UCSD-AML1 (cell line): ENCODE data around the gene PSMG3.

Experiments
- DNase-seq: peaks from one replicate; lab custom pipeline; 2025; ENCODE audit not compliant: unreplicated experiment; lab: John Stamatoyannopoulos, UW

The PSMG3 gene

GRCh38 chr7:1559626-1560590, 9.9 kb downstream of the PSMG3 start:
- DNase-seq, result no peak

DNA sequence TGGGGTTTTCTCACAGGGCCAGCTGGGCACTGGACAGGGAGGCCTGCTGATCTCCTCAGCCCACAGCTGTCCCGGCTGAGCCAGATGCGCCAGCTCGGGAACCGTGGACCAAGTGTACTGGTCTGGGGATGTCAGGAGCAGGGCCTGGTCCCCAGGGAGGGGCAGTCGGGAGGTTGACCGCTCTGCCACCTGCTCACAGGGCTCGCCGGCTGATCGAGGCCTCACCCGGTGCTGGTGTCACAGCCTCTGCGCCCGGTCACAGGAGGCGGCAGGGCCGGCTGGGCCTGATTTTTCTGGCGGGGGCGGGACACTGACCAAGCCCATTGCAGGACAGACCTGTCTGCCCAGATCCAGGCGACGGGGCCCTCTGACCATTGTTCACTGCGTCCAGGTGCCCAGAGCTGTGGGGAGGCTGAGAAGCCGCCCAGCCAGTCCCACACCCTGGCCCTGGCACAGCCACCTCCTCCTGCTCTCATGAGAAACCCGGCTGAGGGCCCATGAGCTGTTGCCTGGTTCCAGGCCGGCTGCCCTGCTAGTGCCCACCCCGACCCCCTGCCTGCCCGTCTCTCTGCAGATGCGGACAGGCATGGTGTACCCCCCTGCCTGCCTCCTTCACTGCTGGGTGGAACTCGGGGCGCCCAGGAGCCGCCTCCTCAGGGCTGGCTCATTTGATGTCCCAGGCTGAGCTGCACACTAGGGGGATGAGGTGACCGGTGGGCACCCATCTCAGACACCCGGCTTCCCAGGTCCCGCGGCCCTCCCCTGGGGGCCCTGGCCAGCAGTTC, 10.8 kb downstream of the PSMG3 start:
- DNase-seq, result no peak

DNA sequence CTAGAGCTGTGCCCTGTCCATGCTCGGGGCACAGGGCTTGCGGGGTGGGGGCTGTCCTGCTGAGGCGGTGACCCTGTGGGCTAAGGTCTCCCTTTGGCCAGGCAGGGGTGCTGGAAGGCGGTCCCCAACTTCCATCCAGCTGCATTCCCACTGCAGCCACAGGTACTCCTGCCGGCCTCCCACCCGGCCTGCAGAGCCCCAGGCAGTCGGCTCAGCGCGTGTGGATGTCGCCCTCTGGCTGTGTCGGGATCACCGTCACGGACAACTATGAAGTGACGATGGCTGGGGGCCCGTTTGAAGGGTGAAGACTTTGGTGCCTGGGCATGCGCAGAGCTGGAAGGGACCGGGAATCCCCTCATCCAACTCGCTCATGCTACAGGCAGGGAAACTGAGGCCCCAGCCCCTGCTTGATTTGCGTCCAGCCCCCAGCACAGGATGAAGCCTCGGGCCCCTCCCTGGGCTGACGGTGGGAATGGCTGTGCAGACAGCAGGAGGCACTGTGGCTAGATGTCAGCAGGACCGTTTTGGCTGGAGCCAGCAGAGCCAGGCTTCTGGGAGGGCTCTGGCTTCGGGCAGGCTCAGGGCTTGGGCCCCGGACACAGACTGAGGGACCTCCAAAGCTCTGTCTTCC, 11.5 kb downstream of the PSMG3 start:
- no peak for DNase-seq

- no peak for DNase-seq
These were observed 12.1 kb downstream of the PSMG3 start for GRCh38 chr7:1557771-1558170.

DNA sequence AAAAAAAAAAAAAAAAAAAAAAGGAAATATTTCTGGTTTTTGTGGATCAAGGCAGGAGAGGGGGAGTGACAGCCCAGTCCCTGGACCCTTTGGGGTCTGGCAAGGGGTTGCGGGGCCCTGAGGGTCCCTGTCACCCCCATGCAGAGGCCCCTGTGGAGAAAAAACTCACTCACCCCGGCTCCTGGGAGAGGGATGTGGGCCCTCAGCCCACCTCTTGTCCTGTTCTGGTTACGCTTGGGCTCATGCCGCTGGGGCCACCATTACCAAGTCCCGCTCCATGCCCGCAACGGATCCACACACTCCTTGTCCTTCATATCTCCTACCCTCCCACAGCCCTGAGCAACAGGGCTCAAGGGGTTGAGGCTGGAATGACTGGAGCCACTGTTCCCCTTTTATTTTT, 12.8 kb downstream of the PSMG3 start:
- no peak for DNase-seq

DNA sequence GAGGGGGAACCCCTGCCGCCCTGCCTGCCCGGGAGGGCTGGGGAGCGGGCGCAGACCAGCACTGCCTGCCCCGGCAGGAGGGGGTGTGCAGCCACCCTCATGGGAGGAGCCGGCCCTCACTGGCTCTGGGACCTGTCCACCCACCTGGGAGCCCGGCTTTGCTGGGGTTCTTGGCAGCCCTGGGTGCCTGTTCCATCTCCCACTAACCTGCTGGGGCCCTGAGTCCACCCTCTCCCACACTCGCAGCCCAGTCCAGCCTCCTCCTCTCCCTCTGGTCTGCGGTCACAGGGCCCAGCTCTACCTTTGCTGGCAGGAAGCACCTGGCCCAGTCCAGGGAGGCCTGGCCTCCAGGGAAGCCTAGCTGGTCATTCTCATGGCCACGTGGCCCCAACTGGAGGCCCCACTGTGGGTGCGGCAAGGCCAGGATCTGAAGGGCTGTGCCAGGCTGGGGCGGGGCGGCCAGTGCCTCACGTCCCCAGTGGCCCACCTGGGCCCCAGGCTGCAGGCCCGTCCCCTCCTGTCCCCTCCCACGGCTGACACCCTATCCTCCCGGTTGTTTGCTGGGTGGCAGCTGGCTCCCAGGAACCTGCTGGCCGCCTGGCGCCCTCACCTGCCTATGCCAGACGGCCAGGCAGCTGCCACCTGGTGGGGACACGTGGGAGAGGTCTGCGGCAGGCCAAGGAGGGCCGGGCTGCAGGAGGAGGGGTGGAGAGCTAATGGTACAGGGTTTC, 13.9 kb downstream of the PSMG3 start, which contains the start of gene TMEM184A:
TSS of gene TMEM184A (minus strand) at position 393 of the 731 bp plus-strand sequence. CDS start 721 bp downstream, outside the sequence.
- peak; percentile 15 for DNase-seq

- DNase-seq, result peak; percentile 13
These were observed 14.6 kb downstream of the PSMG3 start for GRCh38 chr7:1555046-1555812.

- no peak for DNase-seq
These were observed 15.3 kb downstream of the PSMG3 start for GRCh38 chr7:1554333-1555045.

DNA sequence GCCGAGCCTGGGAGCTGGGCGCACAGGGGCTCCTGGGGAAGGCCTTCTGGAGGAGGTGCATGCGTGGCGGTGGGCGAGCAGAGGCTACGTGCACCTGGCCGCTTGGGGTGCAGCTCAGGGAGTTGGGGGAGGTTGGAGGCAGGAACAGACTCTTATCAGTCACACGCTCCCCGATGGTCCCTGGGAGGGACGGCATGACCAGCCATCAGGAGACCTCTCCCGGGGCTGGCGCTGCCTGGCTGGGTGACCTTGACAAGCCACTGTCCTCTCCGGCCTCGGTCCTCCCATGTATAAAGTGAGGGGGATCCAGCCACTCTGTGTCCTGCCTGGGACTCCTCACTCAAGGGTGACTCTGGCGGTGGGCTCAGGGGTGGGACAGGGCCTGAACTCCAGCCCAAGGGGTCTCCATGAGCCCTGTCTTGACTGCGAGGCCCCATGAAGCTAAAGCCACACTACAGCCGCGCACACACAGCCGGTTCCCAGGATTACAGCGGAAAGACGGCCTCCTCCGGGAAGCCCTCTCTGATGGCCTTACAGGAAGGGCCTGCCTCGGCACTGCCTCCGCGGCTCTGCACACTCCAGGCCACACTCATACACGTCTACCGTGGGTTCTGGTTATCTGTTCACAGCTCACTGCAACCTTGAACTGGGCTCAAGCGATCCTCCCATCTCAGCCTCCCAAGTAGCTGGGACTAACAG, 16.2 kb downstream of the PSMG3 start:
- no peak for DNase-seq

DNA sequence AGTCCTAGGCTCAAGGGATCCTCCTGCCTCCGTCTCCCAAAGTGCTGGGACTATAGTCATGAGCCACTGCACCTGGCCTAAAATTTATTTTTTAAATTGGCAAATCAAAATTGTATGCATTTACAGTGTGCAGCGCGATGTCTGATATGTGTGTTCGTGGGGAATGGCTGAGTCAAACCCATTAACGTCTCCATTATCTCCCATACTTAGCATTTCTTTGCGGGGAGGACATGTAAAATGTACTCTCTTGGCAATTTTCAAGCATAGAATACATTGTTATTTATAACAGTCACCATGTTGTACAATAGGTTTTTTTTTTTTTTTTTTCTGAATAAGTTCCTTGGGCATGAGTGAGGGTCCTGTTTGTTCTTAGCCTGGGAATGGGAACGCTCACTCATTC, 17.6 kb downstream of the PSMG3 start:
- no peak for DNase-seq

DNA sequence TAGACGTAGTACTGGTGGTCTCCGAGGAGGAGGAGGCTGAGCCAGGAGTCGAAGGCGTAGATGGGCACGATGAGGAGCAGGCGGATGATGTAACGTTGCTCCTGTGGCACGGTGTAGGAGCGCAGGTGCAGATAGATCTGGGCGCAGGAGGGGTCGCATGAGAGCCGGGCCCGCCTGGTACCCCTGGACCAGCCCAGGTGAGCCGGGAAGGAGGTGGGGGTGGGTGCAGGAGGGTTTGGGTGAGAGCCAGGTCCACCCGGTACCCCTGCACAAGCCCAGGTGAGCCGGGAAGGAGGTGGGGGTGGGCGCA, 19.0 kb downstream of the PSMG3 start:
- DNase-seq, result no peak

- DNase-seq, result no peak
These were observed 19.6 kb downstream of the PSMG3 start for GRCh38 chr7:1550005-1550845.

- no peak for DNase-seq
These were observed 20.4 kb downstream of the PSMG3 start for GRCh38 chr7:1549357-1550004.

GRCh38 chr7:1548944-1549343, 20.9 kb downstream of the PSMG3 start:
- no peak for DNase-seq

DNA sequence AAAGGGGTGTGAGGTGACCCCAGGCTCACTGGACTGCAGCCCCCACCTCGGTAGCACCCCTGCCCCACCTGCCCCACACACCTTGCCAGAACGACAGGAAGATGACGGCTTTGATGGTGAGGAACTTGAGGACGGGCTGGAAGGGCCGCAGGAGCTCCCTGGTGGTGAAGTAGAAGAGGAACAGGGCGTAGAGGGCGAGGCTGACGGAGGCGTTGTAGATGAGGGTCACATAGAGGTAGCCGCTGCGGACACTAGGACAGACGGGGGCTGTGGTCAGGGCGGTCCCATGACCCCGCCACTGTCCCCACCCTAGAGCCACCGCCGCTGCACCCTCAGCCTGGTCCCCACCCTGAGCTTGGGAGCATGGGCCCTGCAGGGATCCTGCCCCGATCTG, 21.4 kb downstream of the PSMG3 start:
- DNase-seq, result no peak

GRCh38 chr7:1547777-1548437, 21.9 kb downstream of the PSMG3 start:
- no peak for DNase-seq
